ENCODE results near the gene TMEM82.

GRCh38 chr1:15702722-15703550 lies 39.4 kb upstream of the TMEM82 start:
- TF ChIP-seq CTCF (IDR thresholded peaks at IDR 0.05; ENCODE audit: low read length) (peak; percentile 16; the same call in 1 of the 2 replicates), EZH2 (IDR thresholded peaks at IDR 0.05; ENCODE audit: borderline replicate concordance, low read length) (no peak)

Measured in OCI-LY1 (cell line).